Esophagus muscularis mucosa (tissue), 3 donors: ENCODE data around the gene PPP2R1B.

ENCODE experiments used
- POLR2AphosphoS5 ChIP-seq, 2 donors: sonication (generic); formaldehyde crosslinking; IDR thresholded peaks; one replicate each; pipeline ENCODE4 v1.6.1; 2017; ENCODE audit warnings: antibody characterized with exemption in 2 of 2
- TF ChIP-seq, protein P1 (sequence below), 3 experiments: fragments of 200-600 bp in 2 of 3; fragments of 450-650 bp in 1 of 3; sonication (generic) in 2 of 3; IDR thresholded peaks; one replicate each; pipeline ENCODE4 v1.5.1; 2017 to 2019; ENCODE audit warnings: antibody characterized with exemption in 3 of 3, mild to moderate bottlenecking in 2 of 3, moderate library complexity in 1 of 3

DNA sequence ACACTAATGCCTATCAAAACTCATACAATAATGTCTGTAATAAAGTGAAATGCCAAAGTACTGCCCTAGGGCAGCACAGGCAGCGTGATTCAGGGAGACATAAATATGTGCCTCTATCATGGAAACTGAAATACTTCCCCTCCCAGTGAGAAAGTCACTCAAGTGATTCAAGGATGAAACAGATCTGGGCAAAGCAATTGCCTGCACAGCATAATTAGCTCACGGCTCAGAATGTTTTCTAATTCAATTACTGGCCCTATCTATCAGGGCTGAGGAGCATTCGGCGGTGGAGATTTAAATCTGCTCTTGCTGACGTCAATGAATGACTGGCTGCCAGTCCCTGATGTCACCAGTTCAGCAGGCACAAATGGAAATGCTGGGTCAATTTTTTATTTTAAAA lies 27.7 kb upstream of the PPP2R1B start:
- TF ChIP-seq, protein P1, sequence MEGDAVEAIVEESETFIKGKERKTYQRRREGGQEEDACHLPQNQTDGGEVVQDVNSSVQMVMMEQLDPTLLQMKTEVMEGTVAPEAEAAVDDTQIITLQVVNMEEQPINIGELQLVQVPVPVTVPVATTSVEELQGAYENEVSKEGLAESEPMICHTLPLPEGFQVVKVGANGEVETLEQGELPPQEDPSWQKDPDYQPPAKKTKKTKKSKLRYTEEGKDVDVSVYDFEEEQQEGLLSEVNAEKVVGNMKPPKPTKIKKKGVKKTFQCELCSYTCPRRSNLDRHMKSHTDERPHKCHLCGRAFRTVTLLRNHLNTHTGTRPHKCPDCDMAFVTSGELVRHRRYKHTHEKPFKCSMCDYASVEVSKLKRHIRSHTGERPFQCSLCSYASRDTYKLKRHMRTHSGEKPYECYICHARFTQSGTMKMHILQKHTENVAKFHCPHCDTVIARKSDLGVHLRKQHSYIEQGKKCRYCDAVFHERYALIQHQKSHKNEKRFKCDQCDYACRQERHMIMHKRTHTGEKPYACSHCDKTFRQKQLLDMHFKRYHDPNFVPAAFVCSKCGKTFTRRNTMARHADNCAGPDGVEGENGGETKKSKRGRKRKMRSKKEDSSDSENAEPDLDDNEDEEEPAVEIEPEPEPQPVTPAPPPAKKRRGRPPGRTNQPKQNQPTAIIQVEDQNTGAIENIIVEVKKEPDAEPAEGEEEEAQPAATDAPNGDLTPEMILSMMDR (IDR thresholded peaks at IDR 0.05): no peak
- TF ChIP-seq POLR2AphosphoS5 (IDR thresholded peaks at IDR 0.05): no peak
